ENCODE results near the gene ARHGAP8. TPM values are rescaled to one million over a fixed set of nuclear protein-coding genes. Genes with fewer than 3 reads are reported as not detected.

Gene ARHGAP8
- total RNA-seq, 2 experiments from 2014 or later = not detected

- H3K4me2 ChIP-seq (ENCODE audit: low read length) = no peak overlapping the region
- no peak overlapping the region for H2AFZ ChIP-seq (ENCODE audit: low read length)
- H3K9me2 ChIP-seq (ENCODE audit: insufficient read depth, low read length) = no peaks in the 10 kb centered on the region
- no TSS peak for BruUV-seq (replicated peaks)
- H3K9me3 ChIP-seq (ENCODE audit: low read length) = no peaks in the 10 kb centered on the region
- DNase-seq (ENCODE audit: low spot score) = no peak
- H3K4me3 ChIP-seq (ENCODE audit: low read depth, low read length, poor library complexity, severe bottlenecking) = no peak overlapping the region
- ChIA-PET CTCF (ENCODE audit: unreplicated experiment) (no interaction called here), POLR2A (no interaction called here)
- no peaks in the 10 kb centered on the region for H3K4me1 ChIP-seq (ENCODE audit: insufficient read depth, low read length, poor library complexity, severe bottlenecking)
- H3K36me3 ChIP-seq (ENCODE audit: insufficient read depth, low read length) = no peaks in the 10 kb centered on the region
- no peak overlapping the region for H3K27ac ChIP-seq (ENCODE audit: low read depth, low read length, poor library complexity, severe bottlenecking)
- intact Hi-C loops (cut with micrococcal nuclease; ENCODE audit: unreplicated experiment) = no loop called here
- TF ChIP-seq CTCF (conservative IDR thresholded peaks at IDR 0.05; ENCODE audit: low read length) = no peak
- no peak for TF ChIP-seq EZH2phosphoT487 (IDR thresholded peaks at IDR 0.05; ENCODE audit: borderline replicate concordance, low read depth, low read length)
- no peaks in the 10 kb centered on the region for H4K20me1 ChIP-seq (ENCODE audit: insufficient read depth, low read length)
- H3K79me2 ChIP-seq (ENCODE audit: insufficient read depth, low read depth, low read length) = no peaks in the 10 kb centered on the region
Observed at GRCh38 chr22:44732661-44733060, 19.7 kb upstream of the ARHGAP8 start.

- Histone ChIP-seq H3K4me3 (ENCODE audit: low read depth, low read length, poor library complexity, severe bottlenecking) (no peak overlapping the region), H3K4me2 (ENCODE audit: low read length) (no peak overlapping the region), H2AFZ (ENCODE audit: low read length) (no peak overlapping the region), H3K4me1 (ENCODE audit: insufficient read depth, low read length, poor library complexity, severe bottlenecking) (no peaks in the 10 kb centered on the region), H3K36me3 (ENCODE audit: insufficient read depth, low read length) (no peaks in the 10 kb centered on the region), H3K9me2 (ENCODE audit: insufficient read depth, low read length) (no peaks in the 10 kb centered on the region), H3K9me3 (ENCODE audit: low read length) (no peaks in the 10 kb centered on the region), H3K79me2 (ENCODE audit: insufficient read depth, low read depth, low read length) (no peaks in the 10 kb centered on the region), H3K27ac (ENCODE audit: low read depth, low read length, poor library complexity, severe bottlenecking) (no peak overlapping the region), H4K20me1 (ENCODE audit: insufficient read depth, low read length) (no peaks in the 10 kb centered on the region)
- no TSS peak for BruUV-seq (replicated peaks)
- TF ChIP-seq EZH2phosphoT487 (IDR thresholded peaks at IDR 0.05; ENCODE audit: borderline replicate concordance, low read depth, low read length) = no peak
- no peak for TF ChIP-seq CTCF (conservative IDR thresholded peaks at IDR 0.05; ENCODE audit: low read length)
- intact Hi-C loops (cut with micrococcal nuclease; ENCODE audit: unreplicated experiment) = no loop called here
- ChIA-PET POLR2A (interaction anchor here (0.6 kb wide), 1 partner anchor 1164 kb away, joined by 3 read pairs; no protein-coding TSS in a partner anchor), CTCF (ENCODE audit: unreplicated experiment) (no interaction called here)
- DNase-seq (ENCODE audit: low spot score) = no peak
Observed at GRCh38 chr22:44733426-44734106, 18.8 kb upstream of the ARHGAP8 start.

GRCh38 chr22:44734278-44734677 lies 18.1 kb upstream of the ARHGAP8 start:
- Histone ChIP-seq H3K79me2 (ENCODE audit: insufficient read depth, low read depth, low read length) (no peaks in the 10 kb centered on the region), H3K36me3 (ENCODE audit: insufficient read depth, low read length) (no peaks in the 10 kb centered on the region), H3K4me2 (ENCODE audit: low read length) (no peak overlapping the region), H3K27ac (ENCODE audit: low read depth, low read length, poor library complexity, severe bottlenecking) (no peak overlapping the region), H3K4me1 (ENCODE audit: insufficient read depth, low read length, poor library complexity, severe bottlenecking) (no peaks in the 10 kb centered on the region), H2AFZ (ENCODE audit: low read length) (no peak overlapping the region), H3K9me2 (ENCODE audit: insufficient read depth, low read length) (no peaks in the 10 kb centered on the region), H3K4me3 (ENCODE audit: low read depth, low read length, poor library complexity, severe bottlenecking) (no peak overlapping the region), H3K9me3 (ENCODE audit: low read length) (no peaks in the 10 kb centered on the region), H4K20me1 (ENCODE audit: insufficient read depth, low read length) (no peaks in the 10 kb centered on the region)
- TF ChIP-seq EZH2phosphoT487 (IDR thresholded peaks at IDR 0.05; ENCODE audit: borderline replicate concordance, low read depth, low read length) (no peak), CTCF (conservative IDR thresholded peaks at IDR 0.05; ENCODE audit: low read length) (no peak)
- ChIA-PET POLR2A (no interaction called here), CTCF (ENCODE audit: unreplicated experiment) (no interaction called here)
- intact Hi-C loops (cut with micrococcal nuclease; ENCODE audit: unreplicated experiment) = no loop called here
- no peak for DNase-seq (ENCODE audit: low spot score)
- BruUV-seq (replicated peaks) = no TSS peak
